ENCODE measurements around the gene GALNT12. TPM values are rescaled to one million over a fixed set of nuclear protein-coding genes. Genes with fewer than 3 reads are reported as not detected.
A peak's percentile ranks its signal among the peaks of the same experiment; 100 is the strongest.

The GALNT12 gene
- total RNA-seq, 1 experiment from 2014 or later: 4.6 TPM

DNA sequence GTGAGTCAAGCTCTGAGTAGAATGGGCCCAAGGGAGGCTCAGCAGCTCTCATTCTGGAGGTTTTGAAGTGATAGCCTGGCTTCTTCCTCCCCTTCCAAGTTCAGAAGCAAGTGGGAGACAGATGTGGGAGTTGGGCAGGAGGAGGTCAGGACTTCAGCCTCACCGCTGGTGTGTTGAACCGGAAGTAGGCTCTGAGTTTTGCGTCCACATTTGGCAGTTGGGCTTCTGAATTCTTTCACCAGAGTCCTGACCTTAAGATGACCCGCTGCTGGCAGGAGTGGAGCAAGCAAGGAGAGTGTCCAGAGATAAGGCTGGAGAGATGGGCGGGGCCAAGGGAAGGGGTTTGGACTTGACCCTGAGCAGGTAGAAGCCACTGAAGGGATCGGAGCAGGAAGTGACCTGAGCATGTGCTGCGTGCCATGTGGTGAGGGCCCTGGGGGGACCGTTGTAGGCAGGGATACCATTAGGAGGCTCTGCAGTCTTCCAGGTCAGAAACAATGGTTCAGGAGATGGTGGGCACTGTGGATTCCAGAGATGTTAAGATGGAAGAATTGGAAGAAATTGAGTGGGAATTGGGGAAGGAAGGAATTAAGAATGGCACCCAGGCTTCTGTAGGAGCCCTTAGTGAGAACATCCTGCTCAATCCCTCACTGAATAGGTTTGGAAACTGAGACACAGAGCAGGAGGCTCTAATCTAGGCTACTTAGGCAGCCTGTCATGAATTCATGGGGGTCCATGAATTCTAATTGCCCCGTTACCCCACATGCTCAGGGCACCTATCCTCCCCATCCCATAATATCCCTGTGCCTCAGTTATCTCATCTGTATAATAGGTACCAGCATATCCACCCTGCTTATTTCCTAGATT is 25.9 kb downstream of the GALNT12 start:
- peak; percentile 16 for DNase-seq (ENCODE audit: low read depth)

GRCh38 chr9:98834386-98834785 is 26.9 kb downstream of the GALNT12 start:
- DNase-seq (ENCODE audit: low read depth): no peak

DNA sequence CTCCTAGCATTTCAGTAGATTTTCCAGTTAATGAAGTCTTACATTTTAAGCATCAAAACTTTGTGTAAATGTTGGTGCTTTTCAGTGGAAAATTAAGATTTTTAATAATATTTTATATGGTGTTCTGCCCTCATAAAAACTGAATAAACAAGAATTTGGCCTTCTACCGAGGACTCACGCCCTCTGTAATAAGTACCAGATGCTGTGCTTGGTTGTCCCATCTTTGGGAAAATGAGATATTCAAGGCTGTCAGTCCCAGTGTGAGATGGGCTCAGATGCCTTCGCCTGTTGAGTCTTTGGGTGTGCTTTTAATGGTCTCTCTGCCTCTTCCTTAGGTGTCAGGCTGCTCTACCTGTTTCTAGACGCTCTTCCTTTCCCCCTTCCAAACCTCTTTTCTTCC is 28.7 kb downstream of the GALNT12 start:
- DNase-seq (ENCODE audit: low read depth): no peak

- no peak for DNase-seq (ENCODE audit: low read depth)
Observed at GRCh38 chr9:98837516-98837915, 30.0 kb downstream of the GALNT12 start.

- no peak for DNase-seq (ENCODE audit: low read depth)
Observed at GRCh38 chr9:98838155-98838867, 30.8 kb downstream of the GALNT12 start.

DNA sequence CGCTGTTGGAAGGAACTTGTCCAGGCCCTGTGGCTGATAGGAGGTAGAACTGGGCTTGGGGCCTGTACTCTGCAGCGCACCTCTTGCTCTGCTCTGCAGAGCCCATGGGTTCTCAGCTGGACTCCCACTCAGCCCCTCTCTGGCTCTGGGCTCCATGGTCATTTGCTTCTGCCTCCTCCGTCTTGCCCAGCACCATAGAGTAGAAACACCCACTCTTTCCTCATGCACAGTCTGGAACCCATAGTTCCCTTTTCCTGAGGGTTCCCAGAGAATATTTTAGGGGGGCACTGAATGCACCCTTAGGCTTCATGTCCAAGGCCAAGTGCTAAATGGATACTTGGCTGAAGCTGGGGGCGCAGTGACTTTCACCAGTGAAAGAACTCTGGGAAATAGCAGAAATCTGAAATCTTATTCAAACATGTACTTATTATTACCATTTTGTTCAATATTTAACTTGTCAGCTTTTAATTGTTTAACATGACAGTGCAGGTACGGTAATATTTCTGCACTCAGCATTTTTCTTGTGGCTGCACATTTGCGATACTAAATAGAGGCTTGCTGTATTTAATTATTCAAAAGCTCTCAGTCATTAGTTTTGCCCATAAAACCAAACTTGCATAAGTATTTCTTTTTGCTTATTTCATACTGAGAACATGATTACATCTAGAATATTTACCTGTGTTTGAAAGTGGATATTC is 31.5 kb downstream of the GALNT12 start:
- no peak for DNase-seq (ENCODE audit: low read depth)

DNA sequence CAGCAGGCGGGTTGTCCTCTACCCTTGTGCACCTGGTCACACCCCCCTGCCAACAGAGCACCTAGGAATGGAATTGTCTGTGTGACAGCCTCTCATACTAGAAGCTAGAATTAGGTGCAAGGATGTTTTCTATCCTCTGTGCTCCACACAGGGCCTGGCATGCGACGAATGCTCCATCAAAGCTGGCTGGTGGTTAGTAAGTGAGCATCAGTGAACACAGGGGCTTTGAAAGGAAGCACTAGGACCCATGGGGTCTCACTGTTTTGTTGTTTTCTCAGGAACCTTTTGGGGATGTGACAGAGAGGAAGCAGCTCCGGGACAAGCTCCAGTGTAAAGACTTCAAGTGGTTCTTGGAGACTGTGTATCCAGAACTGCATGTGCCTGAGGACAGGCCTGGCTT is 32.3 kb downstream of the GALNT12 start:
- DNase-seq (ENCODE audit: low read depth): no peak

- no peak for DNase-seq (ENCODE audit: low read depth)
Observed at GRCh38 chr9:98842510-98842909, 35.0 kb downstream of the GALNT12 start.

- DNase-seq (ENCODE audit: low read depth): no peak
Observed at GRCh38 chr9:98846081-98846480, 38.6 kb downstream of the GALNT12 start.

DNA sequence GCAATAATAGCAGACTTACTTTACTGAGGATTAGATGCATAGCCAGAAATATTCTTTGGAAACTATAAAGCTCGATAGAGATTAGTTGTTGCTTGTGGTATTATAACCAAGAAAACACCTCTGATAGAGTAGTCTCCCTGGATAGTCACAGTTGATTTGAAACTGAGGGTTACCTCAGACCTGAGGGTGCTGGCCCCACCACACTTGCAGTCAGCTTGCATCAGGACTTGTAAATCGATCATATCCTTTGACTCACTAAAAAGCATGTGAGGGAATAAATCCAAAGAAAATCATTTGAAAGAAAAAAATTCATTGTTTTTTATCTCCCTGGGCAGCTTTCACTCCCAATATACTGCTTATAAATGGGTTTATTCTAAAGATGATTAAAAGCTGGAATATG is 39.4 kb downstream of the GALNT12 start:
- DNase-seq (ENCODE audit: low read depth): no peak

DNA sequence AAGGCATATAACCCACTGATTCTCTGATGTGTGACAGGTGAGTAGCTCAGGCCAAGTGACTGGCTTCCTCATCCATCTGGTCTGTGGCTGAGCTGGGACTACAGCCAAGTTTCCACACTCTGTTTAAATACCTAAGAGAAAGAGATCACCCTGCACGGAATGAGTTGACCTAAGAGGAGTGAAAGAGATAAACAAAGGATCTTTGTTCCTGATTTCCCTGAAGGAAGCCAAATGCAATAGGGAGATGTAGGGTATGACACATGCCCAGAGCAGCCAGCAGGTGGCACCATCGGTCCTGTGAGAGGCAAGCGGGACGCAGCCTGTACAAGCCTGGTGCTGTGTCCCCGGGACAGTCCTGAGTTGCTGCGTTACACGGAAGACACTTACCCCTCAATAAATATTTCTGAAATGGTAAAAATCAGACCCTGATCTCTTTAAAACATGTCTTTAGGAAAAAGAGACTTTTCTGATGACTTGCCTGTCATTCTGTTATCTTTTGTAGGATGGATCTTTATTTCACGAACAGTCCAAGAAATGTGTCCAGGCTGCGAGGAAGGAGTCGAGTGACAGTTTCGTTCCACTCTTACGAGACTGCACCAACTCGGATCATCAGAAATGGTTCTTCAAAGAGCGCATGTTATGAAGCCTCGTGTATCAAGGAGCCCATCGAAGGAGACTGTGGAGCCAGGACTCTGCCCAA is 41.1 kb downstream of the GALNT12 start:
- peak; percentile 93 for DNase-seq (ENCODE audit: low read depth)

DNA sequence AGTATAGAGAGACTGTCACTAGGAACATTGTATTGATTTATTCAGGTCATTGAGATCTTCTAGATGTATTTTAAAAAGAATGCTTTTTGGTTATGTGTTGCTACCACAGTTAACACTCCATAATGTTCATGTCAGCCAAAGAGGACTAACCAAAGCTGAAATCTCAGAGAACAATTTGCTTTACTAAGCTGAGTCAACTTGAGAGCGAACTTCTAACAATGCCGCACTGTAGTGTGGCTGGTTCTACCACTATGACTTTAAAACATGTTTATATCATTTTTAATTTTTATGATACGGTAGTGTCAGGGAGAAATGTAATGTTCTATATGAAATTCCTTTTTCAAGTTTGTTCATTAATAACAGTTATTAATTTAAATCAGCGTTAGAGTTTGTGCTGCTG is 42.1 kb downstream of the GALNT12 start:
- no peak for DNase-seq (ENCODE audit: low read depth)

DNA sequence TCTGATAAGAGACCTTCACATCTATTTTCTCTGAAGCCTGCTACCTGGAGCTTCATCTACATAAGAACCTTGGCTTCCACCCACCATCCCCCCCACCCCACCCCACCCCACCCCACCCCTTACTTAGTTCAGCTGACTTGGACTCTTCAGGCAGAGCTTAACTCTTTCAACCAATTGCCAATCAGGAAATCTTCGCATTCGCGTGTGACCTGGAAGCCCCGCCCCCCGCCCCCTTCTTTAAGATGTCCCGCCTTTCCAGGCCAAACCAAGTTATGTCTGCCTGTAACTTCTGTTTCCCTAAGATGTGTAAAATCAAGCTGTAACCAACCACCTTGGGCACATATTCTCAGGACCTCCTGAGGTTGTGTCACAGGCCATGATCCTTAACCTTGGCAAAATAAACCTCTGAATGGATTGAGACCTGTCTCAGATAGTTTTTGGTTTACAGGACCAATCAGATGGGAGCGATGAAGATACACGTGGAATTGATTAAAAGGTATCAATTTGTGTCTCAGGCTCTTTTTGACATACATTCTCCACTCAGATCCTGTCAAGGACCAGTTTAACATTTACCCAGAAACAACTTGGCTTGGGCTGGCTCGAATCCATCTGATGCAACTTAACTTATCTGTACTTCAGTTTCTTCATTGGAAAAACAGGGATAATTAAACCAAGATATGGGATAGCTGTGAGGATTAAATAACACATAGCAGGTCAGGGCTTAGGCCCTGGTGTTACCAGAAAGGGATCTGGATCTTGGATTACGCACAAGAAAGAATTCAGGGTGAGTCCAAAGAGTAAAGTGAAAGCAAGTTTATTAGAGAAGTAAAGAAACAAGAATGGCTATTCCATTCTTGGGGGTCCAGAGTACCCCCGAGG is 43.6 kb downstream of the GALNT12 start:
- DNase-seq (ENCODE audit: low read depth): no peak

- DNase-seq (ENCODE audit: low read depth): no peak
Observed at GRCh38 chr9:98851730-98852459, 44.4 kb downstream of the GALNT12 start.

GRCh38 chr9:98852460-98852734 is 44.9 kb downstream of the GALNT12 start:
- no peak for DNase-seq (ENCODE audit: low read depth)

- no peak for DNase-seq (ENCODE audit: low read depth)
Observed at GRCh38 chr9:98852961-98853360, 45.5 kb downstream of the GALNT12 start.

GRCh38 chr9:98854266-98854665 is 46.8 kb downstream of the GALNT12 start:
- DNase-seq (ENCODE audit: low read depth): peak; percentile 60

- DNase-seq (ENCODE audit: low read depth): no peak
Observed at GRCh38 chr9:98855592-98855991, 48.1 kb downstream of the GALNT12 start.

GRCh38 chr9:98856982-98857381 is 49.5 kb downstream of the GALNT12 start:
- peak; percentile 86 for DNase-seq (ENCODE audit: low read depth)

GRCh38 chr9:98859941-98860340 is 52.5 kb downstream of the GALNT12 start:
- no peak for DNase-seq (ENCODE audit: low read depth)

Measured in RPMI7951 (cell line).